ENCODE results near the gene NUTM2A.
"Not testable (repeated sequence)": the region's sequence is repeated elsewhere in the genome, so short reads cannot be mapped to it uniquely, and the experiment has no call there.

NUTM2A gene, protein sequence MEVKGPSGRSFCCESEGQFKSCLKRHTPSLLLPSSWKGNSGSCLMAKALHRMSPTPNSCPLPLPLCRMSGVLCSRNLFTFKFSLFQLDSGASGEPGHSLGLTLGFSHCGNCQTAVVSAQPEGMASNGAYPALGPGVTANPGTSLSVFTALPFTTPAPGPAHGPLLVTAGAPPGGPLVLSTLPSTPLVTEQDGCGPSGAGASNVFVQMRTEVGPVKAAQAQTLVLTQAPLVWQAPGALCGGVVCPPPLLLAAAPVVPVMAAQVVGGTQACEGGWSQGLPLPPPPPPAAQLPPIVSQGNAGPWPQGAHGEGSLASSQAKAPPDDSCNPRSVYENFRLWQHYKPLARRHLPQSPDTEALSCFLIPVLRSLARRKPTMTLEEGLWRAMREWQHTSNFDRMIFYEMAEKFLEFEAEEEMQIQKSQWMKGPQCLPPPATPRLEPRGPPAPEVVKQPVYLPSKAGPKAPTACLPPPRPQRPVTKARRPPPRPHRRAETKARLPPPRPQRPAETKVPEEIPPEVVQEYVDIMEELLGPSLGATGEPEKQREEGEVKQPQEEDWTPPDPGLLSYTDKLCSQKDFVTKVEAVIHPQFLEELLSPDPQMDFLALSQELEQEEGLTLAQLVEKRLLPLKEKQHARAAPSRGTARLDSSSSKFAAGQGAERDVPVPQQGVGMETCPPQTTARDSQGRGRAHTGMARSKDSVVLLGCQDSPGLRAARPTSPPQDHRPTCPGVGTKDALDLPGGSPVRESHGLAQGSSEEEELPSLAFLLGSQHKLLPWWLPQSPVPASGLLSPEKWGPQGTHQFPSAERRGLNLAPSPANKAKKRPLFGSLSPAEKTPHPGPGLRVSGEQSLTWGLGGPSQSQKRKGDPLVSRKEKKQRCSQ

DNA sequence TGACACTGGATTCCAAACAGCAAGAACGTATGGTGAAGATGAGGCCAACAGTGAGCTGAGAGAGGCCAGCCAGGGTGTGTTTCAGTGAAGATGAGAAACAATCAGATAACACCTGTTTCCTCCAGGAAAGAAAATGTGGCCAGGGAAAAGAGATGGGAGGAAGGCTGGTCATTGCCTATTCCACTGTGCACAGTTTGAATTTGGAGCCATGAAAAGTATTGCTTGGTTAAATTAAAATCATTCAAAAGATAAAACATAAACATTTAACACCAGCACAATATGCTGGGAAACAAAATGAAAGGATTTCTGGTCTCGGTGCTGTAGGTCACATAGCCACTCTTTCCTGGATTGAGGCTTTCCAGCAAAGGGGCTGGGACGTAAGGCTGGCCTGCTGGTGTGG, at the start of gene NUTM2A:
Gene NUTM2A, plus strand, starts transcription at position 301 of the 400 bp plus-strand sequence. CDS start 383 bp downstream, outside the sequence.
- not testable (repeated sequence) for DNase-seq

DNA sequence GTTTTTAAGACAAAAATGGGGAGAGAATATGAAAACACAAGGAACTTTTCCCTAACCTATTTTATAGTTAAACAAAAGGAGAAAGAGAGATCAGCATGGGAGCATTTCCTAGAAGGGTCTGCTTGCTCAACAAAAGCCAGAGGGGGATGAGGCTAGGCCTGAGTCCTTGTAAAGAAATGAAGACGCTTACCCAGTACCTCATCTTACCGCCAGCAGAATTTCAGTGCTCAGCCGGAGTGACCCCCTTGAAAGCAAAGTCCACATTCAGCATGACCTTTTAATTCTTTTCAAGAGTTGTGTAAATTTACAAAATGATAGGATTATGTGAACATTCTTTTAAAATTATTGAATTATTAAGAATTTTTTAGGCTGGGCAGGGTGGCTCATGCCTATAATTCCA, 47.7 kb upstream of the NUTM2A start:
- not testable (repeated sequence) for DNase-seq

GRCh38 chr10:87184421-87184820, 40.8 kb upstream of the NUTM2A start:
- peak; percentile 69 for DNase-seq

DNA sequence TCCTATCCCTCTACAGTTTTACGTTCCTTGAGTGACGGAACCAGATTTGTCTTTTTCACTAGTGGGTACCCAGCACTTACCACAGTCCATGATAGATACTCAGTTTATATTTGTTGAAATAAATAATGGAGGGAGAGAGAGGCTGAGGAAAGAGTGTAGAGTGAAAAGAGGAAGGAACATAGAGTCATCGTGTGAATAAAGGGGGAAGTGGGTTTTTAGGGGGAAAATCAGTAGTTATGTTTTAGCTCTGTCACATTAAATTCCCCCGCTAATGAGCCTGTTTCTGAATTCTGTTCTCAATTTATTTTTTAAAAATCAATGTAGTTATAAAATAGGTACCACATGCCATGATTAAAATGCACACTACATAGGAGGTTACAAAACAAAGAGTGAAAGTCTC, 39.2 kb upstream of the NUTM2A start:
- peak; percentile 9 for DNase-seq

DNA sequence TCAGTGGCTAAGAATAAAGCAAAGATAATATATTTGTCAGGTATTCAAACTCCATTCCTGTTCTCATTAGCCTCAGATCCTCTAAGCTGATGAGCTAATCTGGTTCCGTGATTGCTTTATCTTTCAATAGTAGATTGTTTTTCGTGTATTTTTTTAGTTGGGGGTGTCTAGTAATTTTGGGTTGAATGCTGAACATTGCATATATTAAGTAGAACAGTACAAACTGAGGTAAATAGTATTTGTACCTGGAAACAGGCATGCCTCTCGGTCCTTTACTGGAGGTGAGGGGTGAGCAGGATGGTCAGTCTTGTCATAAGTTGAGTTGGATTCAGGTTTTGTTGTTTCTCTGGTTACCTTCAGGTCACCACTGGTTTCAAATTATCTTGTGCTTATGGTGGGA, 37.7 kb upstream of the NUTM2A start:
- not testable (repeated sequence) for DNase-seq

DNA sequence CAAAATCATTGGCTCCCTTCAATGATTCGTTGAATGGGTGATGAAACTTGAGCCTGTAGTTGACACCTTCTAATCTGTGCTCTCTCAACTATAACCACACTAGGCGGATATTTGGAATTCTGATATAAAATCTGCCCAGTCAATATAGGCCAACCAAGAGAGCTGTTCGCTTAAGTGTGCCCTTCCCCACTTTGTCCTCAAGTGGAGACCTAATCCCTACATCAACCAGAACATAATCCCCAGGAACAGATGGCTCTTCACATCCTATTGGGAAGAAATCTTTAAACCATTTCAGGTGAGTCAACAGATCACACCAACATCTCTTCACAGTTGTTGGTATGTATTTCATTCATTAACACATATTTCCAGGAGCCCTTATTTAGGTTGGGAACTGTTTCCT, 33.4 kb upstream of the NUTM2A start:
- not testable (repeated sequence) for DNase-seq

GRCh38 chr10:87200924-87201323, 24.3 kb upstream of the NUTM2A start:
- peak; percentile 82 for DNase-seq

GRCh38 chr10:87204801-87205200, 20.4 kb upstream of the NUTM2A start:
- peak; percentile 65 for DNase-seq

DNA sequence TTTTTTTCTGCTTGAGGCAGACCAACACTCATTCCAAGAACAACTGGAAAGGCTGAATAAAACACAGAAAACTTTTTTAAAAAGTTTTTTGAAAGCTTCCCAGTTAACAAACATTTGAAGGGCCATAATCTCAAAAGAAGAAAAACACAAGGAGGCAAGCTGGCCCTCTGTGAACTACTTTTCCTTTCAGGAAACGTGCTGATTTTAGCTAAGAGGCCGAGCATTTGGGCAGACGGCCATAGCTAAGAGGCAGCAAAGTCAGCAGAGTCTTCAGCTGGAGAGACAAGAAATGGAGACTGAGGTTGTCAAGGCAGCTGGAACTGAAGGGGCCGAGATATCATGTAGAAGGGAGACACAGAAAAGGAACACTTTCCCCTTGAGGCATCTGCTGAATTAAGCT, 18.3 kb upstream of the NUTM2A start:
- DNase-seq: not testable (repeated sequence)

GRCh38 chr10:87210309-87210708, 14.9 kb upstream of the NUTM2A start:
- DNase-seq: not testable (repeated sequence)

- DNase-seq: not testable (repeated sequence)
Measured at GRCh38 chr10:87211848-87212247, 13.4 kb upstream of the NUTM2A start.

DNA sequence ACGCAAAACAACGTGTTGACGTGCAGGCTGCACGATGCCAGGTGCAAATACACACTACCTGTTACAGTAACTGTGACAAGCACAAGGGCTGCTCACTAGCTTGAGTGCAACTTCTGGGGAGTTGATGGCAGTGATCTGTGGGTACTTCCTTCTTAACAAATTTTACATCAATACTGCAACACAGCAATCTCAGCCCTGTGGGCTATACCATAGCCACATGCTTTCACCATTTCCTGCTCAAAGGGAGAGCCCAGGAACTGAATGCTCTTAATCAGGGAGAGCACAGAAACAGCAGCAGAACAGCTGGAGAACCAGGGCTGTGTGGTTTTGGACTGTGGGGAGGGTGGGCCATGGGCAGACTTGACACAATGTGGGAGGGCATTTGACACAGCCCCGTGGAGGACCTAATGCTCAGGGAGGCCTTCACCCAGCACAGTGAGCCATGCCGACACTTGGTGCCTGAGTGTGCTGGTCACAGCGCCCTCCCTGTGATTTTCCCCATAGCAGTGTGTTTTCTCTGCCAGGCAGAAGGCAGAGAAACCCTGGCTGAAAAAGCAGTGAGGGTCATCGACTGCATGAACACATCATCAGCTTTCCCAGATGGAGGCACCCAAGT, 12.0 kb upstream of the NUTM2A start:
- not testable (repeated sequence) for DNase-seq

DNA sequence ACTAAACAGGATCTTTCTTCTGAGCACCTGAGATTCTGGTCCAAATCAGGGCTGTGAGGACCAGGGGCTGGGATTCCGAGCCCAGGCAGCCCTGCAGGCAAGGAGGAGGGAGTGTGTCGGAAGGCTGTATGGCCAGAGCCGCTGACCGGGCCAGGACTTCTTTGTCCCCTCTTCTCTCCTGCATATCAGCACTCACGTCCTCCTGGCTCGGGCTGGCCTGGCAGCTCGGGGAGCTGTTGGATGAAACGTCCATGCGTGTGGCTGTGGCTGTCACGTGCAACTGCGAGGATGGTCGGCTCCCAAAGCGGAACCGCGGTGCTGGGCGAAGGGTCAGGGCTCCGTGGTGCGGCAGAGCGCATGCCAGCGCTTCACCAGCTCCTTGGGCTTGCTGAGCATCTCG, 11.4 kb upstream of the NUTM2A start:
- not testable (repeated sequence) for DNase-seq

DNA sequence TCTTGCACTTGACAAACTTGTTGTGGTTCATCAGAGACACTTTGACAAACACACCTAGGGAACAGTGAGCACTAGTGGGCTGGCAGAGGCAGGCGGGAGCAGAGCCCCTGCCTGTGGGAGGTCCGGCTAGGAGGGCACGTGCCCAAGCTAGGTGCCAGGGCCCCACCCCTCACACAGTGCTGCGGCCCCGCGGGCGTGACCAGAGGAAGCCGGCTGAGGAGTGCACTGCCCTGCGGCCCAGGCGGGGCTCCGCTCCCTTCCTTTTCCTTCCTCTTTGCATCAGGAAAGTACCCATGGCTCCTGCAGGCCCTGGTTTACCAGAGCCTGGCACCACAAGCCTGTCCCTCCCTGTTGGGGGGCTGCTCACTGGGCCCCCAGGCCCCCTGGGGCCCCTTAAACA, 9.1 kb upstream of the NUTM2A start:
- peak; percentile 23 for DNase-seq

DNA sequence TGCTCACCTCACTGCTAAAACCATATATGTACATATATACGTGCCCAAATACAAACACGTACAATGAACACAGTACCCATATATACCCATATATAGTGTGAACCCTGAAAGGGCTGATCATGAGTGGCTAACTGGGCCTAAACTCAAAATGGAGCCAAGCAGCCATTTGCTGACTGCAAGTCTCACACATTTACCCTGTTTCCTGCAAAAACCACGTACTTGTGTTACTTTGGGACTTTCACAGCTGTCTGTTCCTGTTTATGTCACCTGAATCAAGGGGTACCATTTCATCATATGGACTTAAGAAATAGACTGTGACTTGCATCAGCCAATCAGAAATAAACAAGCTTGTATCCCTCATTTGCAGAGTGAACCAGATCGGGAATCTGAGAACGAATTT, 5.9 kb upstream of the NUTM2A start:
- not testable (repeated sequence) for DNase-seq

DNA sequence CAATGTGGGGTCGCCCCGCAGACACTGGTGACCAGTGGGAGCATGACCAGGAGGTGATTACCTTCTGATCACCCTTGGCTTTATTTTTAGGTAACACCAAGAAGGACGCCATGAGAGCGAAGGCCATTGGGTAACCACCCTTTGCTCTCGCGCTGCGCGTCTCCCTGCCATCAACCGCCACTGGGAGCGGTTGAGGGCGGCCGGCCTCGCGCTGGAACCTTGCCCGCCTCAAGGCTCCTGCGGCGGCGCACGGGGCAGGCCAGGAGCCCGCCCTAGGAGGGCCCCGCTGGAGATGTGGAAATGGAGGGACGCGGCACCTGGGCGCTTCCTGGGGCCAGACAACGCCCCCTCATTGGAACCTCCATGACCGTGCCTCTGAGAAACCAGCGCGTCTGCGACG, 2.5 kb upstream of the NUTM2A start:
- DNase-seq: not testable (repeated sequence)

DNA sequence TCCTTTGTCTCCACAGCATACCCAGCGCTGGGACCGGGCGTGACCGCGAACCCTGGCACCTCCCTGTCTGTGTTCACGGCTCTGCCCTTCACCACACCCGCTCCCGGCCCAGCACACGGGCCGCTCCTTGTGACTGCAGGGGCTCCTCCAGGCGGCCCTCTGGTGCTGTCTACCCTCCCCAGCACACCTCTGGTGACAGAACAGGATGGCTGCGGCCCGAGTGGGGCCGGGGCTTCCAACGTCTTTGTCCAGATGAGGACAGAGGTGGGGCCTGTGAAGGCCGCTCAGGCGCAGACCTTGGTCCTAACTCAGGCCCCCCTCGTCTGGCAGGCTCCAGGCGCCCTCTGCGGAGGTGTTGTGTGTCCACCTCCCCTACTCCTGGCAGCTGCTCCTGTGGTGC, 3.0 kb downstream of the NUTM2A start:
- not testable (repeated sequence) for DNase-seq

- not testable (repeated sequence) for DNase-seq
Measured at GRCh38 chr10:87229211-87229610, 4.0 kb downstream of the NUTM2A start.

DNA sequence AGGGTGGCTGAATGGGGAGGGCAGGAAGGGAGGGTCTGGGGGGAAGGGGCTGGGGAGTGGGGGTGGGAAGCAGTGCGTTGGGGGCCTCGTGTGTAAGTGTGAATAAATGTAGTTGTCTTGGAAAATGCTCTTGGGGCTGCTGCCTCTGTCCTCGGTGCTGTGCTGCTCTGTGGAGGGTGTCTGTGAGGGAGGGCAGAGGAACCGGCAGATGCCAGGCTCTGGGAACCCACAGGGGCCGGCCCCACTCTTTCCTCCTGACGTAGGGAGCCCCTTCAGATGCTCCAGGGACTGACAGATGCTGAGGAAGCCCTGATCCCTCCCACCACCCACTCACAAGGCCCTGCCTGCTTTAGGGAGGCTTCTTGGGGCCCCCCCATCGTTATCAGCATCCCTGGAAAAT, 9.6 kb downstream of the NUTM2A start:
- DNase-seq: not testable (repeated sequence)

DNA sequence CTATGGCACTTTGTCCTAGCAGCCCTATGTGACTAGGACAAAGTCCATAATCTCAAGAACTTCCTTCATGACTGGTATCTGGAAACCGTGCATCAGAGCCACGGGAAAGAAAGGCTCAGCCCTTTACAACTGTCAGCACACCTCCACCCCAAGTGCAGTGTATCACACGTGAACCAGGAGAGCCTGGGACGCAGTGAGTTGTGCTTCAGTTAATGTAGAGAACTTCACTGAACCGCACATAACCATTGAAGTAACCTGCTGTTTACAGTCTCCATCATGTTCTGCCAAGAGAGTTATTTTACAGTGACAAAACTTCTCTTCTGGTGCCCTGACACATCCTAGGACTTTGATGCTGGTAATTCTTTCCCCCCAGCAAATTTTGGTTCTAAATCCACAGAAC, 12.0 kb downstream of the NUTM2A start:
- DNase-seq: not testable (repeated sequence)

DNA sequence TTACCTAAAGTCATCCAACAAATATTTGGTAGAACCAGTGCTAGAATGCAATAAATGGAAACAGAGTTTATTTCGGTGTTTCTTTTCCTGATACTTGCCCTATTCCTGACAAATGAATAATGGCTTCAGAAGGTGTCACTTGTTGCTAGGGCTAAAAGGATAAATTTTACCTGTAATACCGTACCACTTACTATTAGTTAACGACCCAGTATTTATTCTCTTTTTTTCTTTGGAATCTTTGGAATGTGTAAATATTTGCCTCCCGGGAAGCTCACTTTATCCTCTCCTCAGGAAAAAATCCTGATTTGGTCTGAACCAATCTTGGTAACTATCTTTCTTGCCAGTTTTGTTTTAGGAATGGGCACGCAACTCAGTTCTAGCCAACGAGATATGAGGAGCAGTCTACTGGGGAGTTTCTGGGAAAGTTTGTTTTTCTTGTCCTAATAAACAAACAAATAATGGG, 14.1 kb downstream of the NUTM2A start:
- DNase-seq: not testable (repeated sequence)

GRCh38 chr10:87242192-87242591, 16.9 kb downstream of the NUTM2A start:
- DNase-seq: not testable (repeated sequence)

GRCh38 chr10:87247335-87247734, 22.1 kb downstream of the NUTM2A start:
- DNase-seq: not testable (repeated sequence)
